CD4-positive, alpha-beta T cell treated with Interleukin-6 for 4 hours (primary cell): ENCODE measurements around the gene SLC9A1.
"Not testable (repeated sequence)": the region's sequence is repeated elsewhere in the genome, so short reads cannot be mapped to it uniquely, and the experiment has no call there.

ENCODE experiments used
- DNase-seq: peaks from one replicate; pipeline ENCODE4 v3.0.0-alpha.2; 2020; ENCODE audit warnings: mixed read lengths

SLC9A1 gene

DNA sequence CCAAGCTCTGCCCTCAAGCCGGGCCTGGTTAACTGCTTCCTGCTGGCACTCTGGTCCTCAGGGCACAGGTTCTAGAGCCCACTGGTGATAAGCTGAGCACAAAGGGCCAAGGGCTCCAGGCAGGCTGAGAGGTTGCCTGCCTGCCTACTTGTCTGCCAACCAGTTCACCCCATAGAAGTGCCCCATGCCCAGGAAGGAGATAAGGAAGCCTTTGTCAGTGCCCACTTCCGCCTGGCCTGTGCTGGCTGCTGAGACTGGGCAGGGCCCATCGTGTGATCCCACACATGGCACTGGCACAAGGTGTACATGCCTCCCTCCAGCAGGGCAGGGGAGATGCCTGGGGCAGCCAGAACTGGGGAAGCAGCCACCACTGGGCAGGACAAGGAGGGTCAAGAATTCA is 24.1 kb downstream of the SLC9A1 start:
- DNase-seq = no peak

DNA sequence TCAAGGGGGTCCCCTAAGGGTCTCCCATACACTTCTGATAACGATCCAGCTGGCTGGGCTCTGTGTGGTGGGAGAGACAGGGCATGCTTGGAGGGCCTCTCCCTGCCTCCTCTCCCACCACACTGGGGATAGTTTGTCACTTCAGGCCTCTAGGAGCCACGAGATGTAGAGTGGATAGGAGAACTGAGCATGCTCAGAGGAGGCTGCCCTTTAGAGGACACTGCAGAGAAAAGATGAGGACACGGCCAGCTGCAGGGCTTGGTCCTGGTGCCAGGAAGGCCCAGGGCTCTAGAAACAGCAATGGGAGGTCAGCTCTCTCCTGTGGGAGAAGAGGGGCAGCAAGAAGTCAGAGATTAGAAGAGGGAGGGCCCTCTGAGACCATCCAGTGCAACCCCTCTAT is 25.7 kb downstream of the SLC9A1 start:
- DNase-seq = no peak

- DNase-seq = no peak
Observed at GRCh38 chr1:27127419-27127818, 27.5 kb downstream of the SLC9A1 start.

GRCh38 chr1:27126391-27126790 is 28.5 kb downstream of the SLC9A1 start:
- no peak for DNase-seq

GRCh38 chr1:27125125-27125524 is 29.8 kb downstream of the SLC9A1 start:
- not testable (repeated sequence) for DNase-seq

DNA sequence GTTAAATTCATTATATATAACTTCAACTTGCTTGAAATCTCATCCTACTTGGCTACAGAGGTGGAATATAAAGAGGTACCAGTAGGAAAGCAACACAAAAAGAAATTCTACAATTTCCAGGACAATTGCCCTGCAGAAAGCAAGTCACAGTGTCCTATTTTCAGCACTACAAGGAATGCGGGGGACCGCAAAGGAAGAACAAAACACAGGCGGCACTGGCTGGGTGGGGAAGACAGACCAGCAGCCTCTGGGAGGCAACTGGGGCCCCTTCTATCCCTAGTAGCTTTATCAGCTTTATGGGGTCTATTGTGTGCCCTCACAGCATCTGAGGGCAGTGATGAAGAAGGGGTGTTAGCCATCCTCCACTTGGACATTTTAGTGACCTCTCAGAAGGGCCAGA is 30.5 kb downstream of the SLC9A1 start:
- DNase-seq = no peak

- no peak for DNase-seq
Observed at GRCh38 chr1:27122652-27123051, 32.3 kb downstream of the SLC9A1 start.

DNA sequence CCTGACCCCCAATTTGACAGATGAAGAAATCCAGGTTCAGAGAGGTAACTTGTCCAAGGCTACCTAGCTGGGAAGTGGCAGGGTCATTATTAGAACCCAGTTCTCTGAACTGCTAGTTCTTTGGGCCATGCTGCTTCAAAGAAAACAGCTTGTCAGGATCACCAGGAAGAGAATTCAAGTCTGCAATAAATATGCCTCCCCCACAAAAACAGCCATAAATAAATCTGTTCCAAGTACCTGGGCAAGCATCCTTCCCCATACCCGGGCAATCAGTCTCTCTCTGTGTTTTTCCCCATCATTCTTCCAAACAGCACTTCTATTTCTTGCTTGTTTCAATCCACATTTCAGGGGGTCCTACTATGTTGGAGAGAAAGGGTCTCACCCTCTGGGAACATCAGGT is 34.1 kb downstream of the SLC9A1 start:
- DNase-seq = no peak

GRCh38 chr1:27118440-27118689 is 36.6 kb downstream of the SLC9A1 start:
- DNase-seq = no peak

GRCh38 chr1:27117733-27118439 is 37.0 kb downstream of the SLC9A1 start:
- no peak for DNase-seq

DNA sequence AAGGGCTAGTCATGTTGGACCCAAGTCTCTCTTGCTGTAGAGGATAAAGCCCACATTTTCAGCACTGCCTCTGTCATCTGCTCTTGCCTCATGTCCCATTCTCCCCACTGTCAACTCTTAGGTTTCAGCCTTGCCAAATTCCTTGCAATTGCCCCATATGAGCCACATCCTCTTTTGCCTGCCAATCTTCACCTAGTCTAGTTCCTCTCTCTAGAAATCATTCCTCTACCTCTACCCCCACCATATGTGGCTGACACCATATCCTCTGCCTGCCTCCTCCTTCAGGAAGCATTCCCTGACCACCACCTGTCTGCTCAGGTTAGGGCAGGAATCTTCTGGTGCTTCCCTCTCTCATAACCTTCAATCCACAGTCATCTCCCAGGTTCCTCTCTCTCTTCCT is 38.2 kb downstream of the SLC9A1 start:
- DNase-seq = no peak

GRCh38 chr1:27116232-27116631 is 38.7 kb downstream of the SLC9A1 start:
- DNase-seq = no peak

DNA sequence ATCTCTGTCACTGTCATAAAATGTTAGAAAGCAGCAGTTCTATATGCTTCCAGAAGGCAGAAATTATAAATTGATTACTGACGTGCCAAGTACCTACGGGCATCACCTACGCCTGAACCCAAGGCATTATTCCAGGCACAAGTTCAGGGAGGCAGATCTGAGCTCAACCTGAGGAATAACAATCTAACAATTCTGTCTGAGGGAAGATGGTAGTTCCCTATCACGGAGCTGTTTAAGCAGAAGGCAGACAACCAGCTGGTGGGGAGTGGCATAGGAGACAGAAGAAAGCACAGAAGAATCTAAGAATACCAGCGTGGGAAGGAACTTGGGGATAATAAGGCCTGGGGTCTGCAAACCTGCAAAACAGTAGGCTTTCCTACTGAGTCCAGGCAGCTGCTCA is 40.4 kb downstream of the SLC9A1 start:
- no peak for DNase-seq

DNA sequence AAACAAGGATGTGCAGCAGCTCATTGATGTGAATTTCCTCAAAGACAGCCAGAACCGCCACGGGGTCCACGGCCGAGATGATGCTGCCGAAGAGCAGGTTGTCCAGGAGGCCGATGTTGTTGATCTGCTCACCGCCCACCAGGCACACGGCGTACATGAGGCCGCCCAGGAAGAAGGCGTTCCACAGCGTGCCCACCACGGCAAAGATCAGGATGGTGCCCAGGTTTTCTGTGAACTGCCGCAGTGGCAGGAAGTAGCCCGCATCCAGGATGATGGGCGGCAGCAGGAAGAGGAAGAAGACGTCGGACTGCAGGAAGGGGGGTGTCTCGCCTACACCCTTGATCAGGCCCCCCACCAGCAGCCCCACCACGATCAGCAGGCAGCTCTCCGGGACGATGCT is 41.1 kb downstream of the SLC9A1 start:
- DNase-seq = peak; percentile 36

GRCh38 chr1:27111626-27112573 is 43.0 kb downstream of the SLC9A1 start:
- DNase-seq = peak; percentile 80

GRCh38 chr1:27109103-27109822 is 45.7 kb downstream of the SLC9A1 start:
- peak; percentile 31 for DNase-seq

DNA sequence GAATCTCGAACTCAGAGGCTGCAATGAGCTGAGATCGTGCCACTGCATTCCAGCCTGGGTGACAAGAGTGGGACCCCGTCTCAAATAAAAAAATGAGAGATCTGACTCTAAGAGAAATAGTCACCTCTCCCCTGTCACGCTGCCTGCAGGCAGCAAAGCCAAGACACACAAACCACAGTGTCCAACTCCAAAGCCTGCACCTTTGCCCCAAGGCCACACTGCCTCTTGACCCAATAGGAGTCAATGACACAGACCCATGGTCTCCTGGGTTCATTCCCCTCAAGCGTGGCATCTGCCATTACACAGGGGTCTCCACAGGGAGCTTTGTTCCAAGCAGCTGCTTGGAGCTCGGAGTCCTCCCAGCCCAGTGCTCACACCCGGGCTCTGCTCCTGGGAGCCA is 46.3 kb downstream of the SLC9A1 start:
- no peak for DNase-seq

- DNase-seq = no peak
Observed at GRCh38 chr1:27106561-27107323, 48.2 kb downstream of the SLC9A1 start.

DNA sequence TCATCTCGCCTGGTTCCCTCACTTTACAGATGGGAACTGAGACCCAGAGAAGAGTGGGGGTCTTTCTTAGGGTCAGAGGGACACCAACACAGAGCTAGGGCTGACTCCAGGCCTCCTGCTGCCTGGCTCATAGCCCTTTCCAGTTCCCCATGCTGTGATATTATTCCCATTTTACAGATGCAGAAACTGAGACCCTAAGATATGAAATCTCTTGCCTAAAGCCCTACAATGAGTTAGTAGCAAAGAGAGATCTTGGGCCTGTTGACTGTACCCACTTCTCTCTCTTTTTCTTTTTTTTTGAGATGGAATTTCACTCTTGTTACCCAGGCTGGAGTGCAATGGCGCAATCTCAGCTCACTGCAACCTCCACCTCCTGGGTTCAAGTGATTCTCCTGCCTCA is 49.9 kb downstream of the SLC9A1 start:
- DNase-seq = no peak

GRCh38 chr1:27103498-27103897 is 51.4 kb downstream of the SLC9A1 start:
- no peak for DNase-seq

GRCh38 chr1:27102707-27103468 is 52.0 kb downstream of the SLC9A1 start:
- peak; percentile 79 for DNase-seq

DNA sequence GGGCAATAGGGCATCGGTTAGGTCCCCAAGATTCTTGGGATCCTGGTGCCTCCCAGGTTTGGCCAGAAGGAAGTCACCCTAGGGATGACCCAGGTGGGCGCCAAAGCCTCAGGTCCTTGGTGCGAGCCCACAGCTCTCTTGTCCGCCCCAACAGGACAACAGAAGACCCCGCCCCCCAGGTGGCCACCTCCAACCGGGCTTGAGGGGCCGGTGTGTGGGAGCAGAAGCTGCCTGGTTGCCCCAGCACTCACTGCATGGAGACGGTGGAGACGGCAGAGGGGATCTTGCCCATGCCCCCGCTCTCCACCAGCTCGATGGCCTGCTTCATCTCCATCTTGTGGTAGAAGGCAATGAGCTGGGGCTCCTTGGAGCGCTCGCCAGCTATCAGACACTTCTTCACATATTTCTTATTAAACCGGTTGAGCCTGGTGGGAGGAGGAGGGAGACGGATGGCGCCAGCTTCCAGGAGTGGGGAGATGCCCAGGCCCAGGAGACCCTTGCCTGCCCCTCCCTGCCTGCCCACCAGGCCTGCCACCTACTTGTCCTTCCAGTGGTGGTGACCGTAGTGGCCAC is 52.7 kb downstream of the SLC9A1 start:
- no peak for DNase-seq
